ENCODE measurements around the gene FGF14.

- TF ChIP-seq CTCF (IDR thresholded peaks at IDR 0.05) (no peak), POLR2A (IDR thresholded peaks at IDR 0.05) (no peak)
Measured at GRCh38 chr13:102138635-102139190, 263.1 kb downstream of the FGF14 start.

All from Peyer's patch (tissue), 4 donors.